H9 (cell line): ENCODE measurements around the gene SLC9A1. TPM values are rescaled to one million over a fixed set of nuclear protein-coding genes. Genes with fewer than 3 reads are reported as not detected.
A peak's percentile ranks its signal among the peaks of the same experiment; 100 is the strongest.

Experiments used
- DNase-seq: peaks from one replicate; pipeline ENCODE4 v3.0.0-alpha.2; 2017
- H2AFZ ChIP-seq: one replicate; pipeline ENCODE4 v1.6.1; 2013; ENCODE audit warnings: mild to moderate bottlenecking, low read length, control low read depth, moderate library complexity
- H2AK5ac ChIP-seq: 2 replicates; pipeline ENCODE4 v1.6.1; 2013; ENCODE audit warnings: low read length, control low read depth, mixed read lengths; ENCODE audit not compliant: insufficient read length
- H2BK120ac ChIP-seq: one replicate; pipeline ENCODE4 v1.6.1; 2013; ENCODE audit warnings: low read depth, mild to moderate bottlenecking, low read length, control low read depth, inconsistent platforms; ENCODE audit not compliant: poor library complexity, severe bottlenecking
- H2BK12ac ChIP-seq: 2 replicates; pipeline ENCODE4 v1.6.1; 2013; ENCODE audit warnings: low read length, control low read depth, mixed read lengths, low read depth; ENCODE audit not compliant: insufficient read length
- H2BK15ac ChIP-seq: 2 replicates; pipeline ENCODE4 v1.6.1; 2013; ENCODE audit warnings: low read depth, low read length, control low read depth
- H2BK20ac ChIP-seq: one replicate; pipeline ENCODE4 v1.6.1; 2013; ENCODE audit warnings: low read depth, mild to moderate bottlenecking, low read length, control low read depth, inconsistent platforms; ENCODE audit not compliant: poor library complexity, severe bottlenecking
- H2BK5ac ChIP-seq: 2 replicates; pipeline ENCODE4 v1.6.1; 2013; ENCODE audit warnings: low read length, control low read depth, mixed read lengths; ENCODE audit not compliant: insufficient read length
- H3K14ac ChIP-seq: 2 replicates; pipeline ENCODE4 v1.6.1; 2013; ENCODE audit warnings: low read length, control low read depth; ENCODE audit not compliant: insufficient read depth
- H3K18ac ChIP-seq: 2 replicates; pipeline ENCODE4 v1.6.1; 2013; ENCODE audit warnings: low read depth, mild to moderate bottlenecking, mixed read lengths, low read length, control low read depth; ENCODE audit not compliant: insufficient read length
- H3K23ac ChIP-seq: 2 replicates; pipeline ENCODE4 v1.6.1; 2013; ENCODE audit warnings: low read length, control low read depth, mixed read lengths, low read depth; ENCODE audit not compliant: insufficient read length
- H3K23me2 ChIP-seq: 2 replicates; pipeline ENCODE4 v1.6.1; 2013; ENCODE audit warnings: low read depth, mild to moderate bottlenecking, mixed read lengths, low read length, control low read depth; ENCODE audit not compliant: insufficient read length, poor library complexity, severe bottlenecking
- H3K27ac ChIP-seq: 2 replicates; pipeline ENCODE4 v1.5.1; 2013; ENCODE audit warnings: low read length, control low read depth, mixed read lengths, low read depth; ENCODE audit not compliant: insufficient read length
- H3K27me3 ChIP-seq: 2 replicates; pipeline ENCODE4 v1.6.1; 2013; ENCODE audit warnings: low read length, control low read depth, inconsistent platforms; ENCODE audit not compliant: insufficient read depth
- H3K4ac ChIP-seq: 2 replicates; pipeline ENCODE4 v1.6.1; 2013; ENCODE audit warnings: low read depth, mild to moderate bottlenecking, control low read depth, inconsistent platforms, low read length, moderate library complexity
- H3K4me1 ChIP-seq: 2 replicates; pipeline ENCODE4 v1.6.1; 2013; ENCODE audit warnings: low read length, control low read depth, inconsistent platforms; ENCODE audit not compliant: insufficient read depth
- H3K4me2 ChIP-seq: 2 replicates; pipeline ENCODE4 v1.6.1; 2013; ENCODE audit warnings: low read length, control low read depth, mixed read lengths; ENCODE audit not compliant: insufficient read length, insufficient read depth
- H3K56ac ChIP-seq: 2 replicates; pipeline ENCODE4 v1.6.1; 2013; ENCODE audit warnings: low read depth, mild to moderate bottlenecking, mixed read lengths, low read length, control low read depth; ENCODE audit not compliant: insufficient read length
- H3K79me1 ChIP-seq: 2 replicates; pipeline ENCODE4 v1.6.1; 2013; ENCODE audit warnings: low read depth, mild to moderate bottlenecking, moderate library complexity, low read length, control low read depth, inconsistent platforms; ENCODE audit not compliant: insufficient read depth, poor library complexity, severe bottlenecking
- H3K79me2 ChIP-seq: 2 replicates; pipeline ENCODE4 v1.6.1; 2013; ENCODE audit warnings: low read length, control low read depth, inconsistent platforms; ENCODE audit not compliant: insufficient read depth
- H3K9ac ChIP-seq: 2 replicates; pipeline ENCODE4 v1.6.1; 2013; ENCODE audit warnings: low read length, control low read depth, mixed read lengths; ENCODE audit not compliant: insufficient read length; ENCODE audit errors: extremely low read depth
- H3K9me3 ChIP-seq: one replicate; pipeline ENCODE4 v1.6.1; 2013; ENCODE audit warnings: low read depth, low read length, inconsistent platforms; ENCODE audit not compliant: control insufficient read depth
- H3T11ph ChIP-seq: one replicate; pipeline ENCODE4 v1.6.1; 2013; ENCODE audit warnings: mild to moderate bottlenecking, low read length, control low read depth, inconsistent platforms
- H4K20me1 ChIP-seq: one replicate; pipeline ENCODE4 v1.6.1; 2013; ENCODE audit not compliant: control insufficient read depth, insufficient read length, insufficient read depth
- H4K5ac ChIP-seq: 2 replicates; pipeline ENCODE4 v1.6.1; 2013; ENCODE audit warnings: low read depth, mild to moderate bottlenecking, mixed read lengths, low read length, control low read depth; ENCODE audit not compliant: insufficient read length
- H4K8ac ChIP-seq: replicated peaks from 2 replicates; pipeline ENCODE4 v1.6.1; 2013; ENCODE audit warnings: low read length, control low read depth, mixed read lengths, low read depth; ENCODE audit not compliant: insufficient read length
- H4K91ac ChIP-seq: 2 replicates; pipeline ENCODE4 v1.6.1; 2013; ENCODE audit warnings: low read depth, mild to moderate bottlenecking, moderate library complexity, mixed read lengths, low read length, control low read depth; ENCODE audit not compliant: insufficient read length
- H3K27ac Mint-ChIP-seq, 3 experiments: 2 replicates in 2 of 3; 3 replicates in 1 of 3; pipeline ENCODE4 v1.8.0; 2020 to 2021; ENCODE audit warnings: mixed read lengths in 3 of 3, mild to moderate bottlenecking in 1 of 3, moderate library complexity in 1 of 3
- H3K27me3 Mint-ChIP-seq: 2 replicates; pipeline ENCODE4 v1.8.0; 2021; ENCODE audit warnings: low read depth, mild to moderate bottlenecking, moderate library complexity, mixed read lengths
- H3K36me3 Mint-ChIP-seq, 3 experiments: 2 replicates in 2 of 3; 3 replicates in 1 of 3; pipeline ENCODE4 v1.8.0; 2020 to 2021; ENCODE audit warnings: low read depth in 3 of 3, mixed read lengths in 3 of 3; ENCODE audit not compliant: insufficient read depth in 1 of 3
- H3K4me1 Mint-ChIP-seq, 2 experiments: 2 replicates each; pipeline ENCODE4 v1.8.0; 2020; ENCODE audit warnings: mixed read lengths in 2 of 2
- H3K4me3 Mint-ChIP-seq, 2 experiments: 2 replicates in 1 of 2; 3 replicates in 1 of 2; pipeline ENCODE4 v1.8.0; 2020 to 2021; ENCODE audit warnings: mild to moderate bottlenecking in 2 of 2, mixed read lengths in 2 of 2, moderate library complexity in 1 of 2
- H3K9me3 Mint-ChIP-seq, 2 experiments: 2 replicates in 1 of 2; 3 replicates in 1 of 2; pipeline ENCODE4 v1.8.0; 2020; ENCODE audit warnings: mild to moderate bottlenecking in 2 of 2, mixed read lengths in 2 of 2, moderate library complexity in 1 of 2
- CTCF ChIP-seq: fragments of 200-600 bp; sonication (generic); conservative IDR thresholded peaks from 3 replicates; pipeline ENCODE4 v1.8.0; 2021; ENCODE audit warnings: antibody characterized with exemption, mild to moderate bottlenecking
- WGBS: extraction: QIAGEN DNeasy Blood & Tissue Kit; methylation state at CpG from one replicate; pipeline ENCODE4 v1.1.7; 2013; ENCODE audit warnings: missing lambda C conversion rate, low lambda C conversion rate, mixed read lengths; ENCODE audit not compliant: insufficient read length; ENCODE audit errors: extremely low coverage; 5-methylcytosine and 5-hydroxymethylcytosine counted together
- total RNA-seq: library from RNA; stranded (reverse); gene quantifications from 2 replicates; pipeline ENCODE4 v1.2.1, GENCODE V29; 2021

The SLC9A1 gene
- total RNA-seq, 1 experiment from 2014 or later, result 20.8 TPM

- Histone ChIP-seq H4K91ac (no peak overlapping the region), H3T11ph (no peak overlapping the region), H3K9ac (no peak overlapping the region), H3K14ac (no peak overlapping the region), H3K18ac (no peak overlapping the region), H2BK15ac (no peak overlapping the region), H2BK120ac (no peak overlapping the region), H4K20me1 (no peaks in the 10 kb centered on the region), H3K9me3 (no peaks in the 10 kb centered on the region), H4K8ac (no peak overlapping the region), H2BK12ac (no peak overlapping the region), H3K27ac (no peak overlapping the region), H2BK5ac (no peak overlapping the region), H3K4me2 (no peak overlapping the region), H2AFZ (no peak overlapping the region), H3K56ac (no peak overlapping the region), H4K5ac (no peak overlapping the region), H3K23me2 (no peaks in the 10 kb centered on the region), H3K27me3 (no peaks in the 10 kb centered on the region), H2AK5ac (no peak overlapping the region), H3K4me1 (no peaks in the 10 kb centered on the region), H3K79me1 (no peaks in the 10 kb centered on the region), H3K23ac (no peak overlapping the region), H2BK20ac (no peak overlapping the region), H3K79me2 (no peaks in the 10 kb centered on the region), H3K4ac (no peak overlapping the region)
- DNase-seq, result peak; percentile 88
- H3K9me3 Mint-ChIP-seq, result no peaks in the 10 kb centered on the region; a peak in 1 of 5 replicates
- peak; percentile 97 for TF ChIP-seq CTCF
- peaks cover 25 to 30% of the 10 kb centered on the region in 2 experiments for H3K4me1 Mint-ChIP-seq
- peaks cover 2 to 9% (median 5%) of the 10 kb centered on the region in 3 experiments; a peak in 5 of 7 replicates for H3K36me3 Mint-ChIP-seq
- WGBS, result no CpG with 5 or more reads among the region's 15 CpGs
- H3K27me3 Mint-ChIP-seq, result no peaks in the 10 kb centered on the region
- H3K4me3 Mint-ChIP-seq, result no peak overlapping the region
- no peak overlapping the region for H3K27ac Mint-ChIP-seq
Observed at GRCh38 chr1:27102707-27103468, 52.0 kb downstream of the SLC9A1 start.
